HG02623 (cell line): ENCODE measurements around the gene DPP6.
A peak's percentile ranks its signal among the peaks of the same experiment; 100 is the strongest.
"Not testable (repeated sequence)": the region's sequence is repeated elsewhere in the genome, so short reads cannot be mapped to it uniquely, and the experiment has no call there.

ENCODE experiments used
- ATAC-seq: cut with Tn5 transposase; IDR thresholded peaks from one replicate; pipeline ENCODE4 v1.9.1; 2021; ENCODE audit warnings: moderate library complexity; ENCODE audit not compliant: unreplicated experiment

Gene DPP6

GRCh38 chr7:154914996-154915380 lies 862.8 kb downstream of the DPP6 start:
- ATAC-seq = no peak

GRCh38 chr7:154915600-154915999 lies 863.4 kb downstream of the DPP6 start:
- no peak for ATAC-seq

- no peak for ATAC-seq
These were observed 864.2 kb downstream of the DPP6 start for GRCh38 chr7:154916381-154916780.

GRCh38 chr7:154916856-154917807 lies 864.9 kb downstream of the DPP6 start:
- no peak for ATAC-seq

GRCh38 chr7:154917808-154918160 lies 865.6 kb downstream of the DPP6 start:
- ATAC-seq = no peak

- no peak for ATAC-seq
These were observed 866.1 kb downstream of the DPP6 start for GRCh38 chr7:154918266-154918665.

- no peak for ATAC-seq
These were observed 866.5 kb downstream of the DPP6 start for GRCh38 chr7:154918741-154919140.

GRCh38 chr7:154919344-154920225 lies 867.4 kb downstream of the DPP6 start:
- ATAC-seq = no peak

- not testable (repeated sequence) for ATAC-seq
These were observed 870.3 kb downstream of the DPP6 start for GRCh38 chr7:154922472-154922871.

GRCh38 chr7:154927624-154928125 lies 875.5 kb downstream of the DPP6 start:
- ATAC-seq = peak; percentile 50

- ATAC-seq = peak; percentile 83
These were observed 876.2 kb downstream of the DPP6 start for GRCh38 chr7:154928136-154929005.

- no peak for ATAC-seq
These were observed 877.0 kb downstream of the DPP6 start for GRCh38 chr7:154929006-154929726.

- no peak for ATAC-seq
These were observed 879.7 kb downstream of the DPP6 start for GRCh38 chr7:154931906-154932305.

- ATAC-seq = not testable (repeated sequence)
These were observed 882.3 kb downstream of the DPP6 start for GRCh38 chr7:154934353-154934952.

- ATAC-seq = no peak
These were observed 885.6 kb downstream of the DPP6 start for GRCh38 chr7:154937837-154938236.

GRCh38 chr7:154942691-154943090 lies 890.5 kb downstream of the DPP6 start:
- ATAC-seq = no peak
